Measurements from ENCODE around the gene ERVFRD-1. TPM values are rescaled to one million over a fixed set of nuclear protein-coding genes. Genes with fewer than 3 reads are reported as not detected.

The ERVFRD-1 gene
- total RNA-seq, 1 donor from 2014 or later = not detected

GRCh38 chr6:11113038-11113437 lies 1.5 kb upstream of the ERVFRD-1 start:
- H3K4me3 Mint-ChIP-seq (ENCODE audit: unreplicated experiment) = no peak overlapping the region
- no peak overlapping the region for H3K27ac Mint-ChIP-seq (ENCODE audit: unreplicated experiment)
- TF ChIP-seq CTCF (IDR thresholded peaks at IDR 0.05) = no peak
- DNase-seq (ENCODE audit: extremely low spot score, unreplicated experiment) = no peak
- H3K9me3 Mint-ChIP-seq (ENCODE audit: unreplicated experiment) = no peaks in the 10 kb centered on the region
- no peaks in the 10 kb centered on the region for H3K27me3 Mint-ChIP-seq (ENCODE audit: unreplicated experiment)
- no peaks in the 10 kb centered on the region for H3K36me3 Mint-ChIP-seq (ENCODE audit: unreplicated experiment)
- H3K4me1 Mint-ChIP-seq (ENCODE audit: unreplicated experiment) = peaks cover 34% of the 10 kb centered on the region

- no peak overlapping the region for H3K4me3 Mint-ChIP-seq (ENCODE audit: unreplicated experiment)
- H3K4me1 Mint-ChIP-seq (ENCODE audit: unreplicated experiment) = peaks cover 34% of the 10 kb centered on the region
- TF ChIP-seq CTCF (IDR thresholded peaks at IDR 0.05) = no peak
- H3K27me3 Mint-ChIP-seq (ENCODE audit: unreplicated experiment) = no peaks in the 10 kb centered on the region
- H3K9me3 Mint-ChIP-seq (ENCODE audit: unreplicated experiment) = no peaks in the 10 kb centered on the region
- H3K27ac Mint-ChIP-seq (ENCODE audit: unreplicated experiment) = no peak overlapping the region
- H3K36me3 Mint-ChIP-seq (ENCODE audit: unreplicated experiment) = no peaks in the 10 kb centered on the region
- peak; percentile 46 for DNase-seq (ENCODE audit: extremely low spot score, unreplicated experiment)
Measured at GRCh38 chr6:11111769-11112437, 378 bp upstream of the ERVFRD-1 start.

GRCh38 chr6:11108726-11109125 lies 2.8 kb downstream of the ERVFRD-1 start:
- H3K27me3 Mint-ChIP-seq (ENCODE audit: unreplicated experiment) = no peaks in the 10 kb centered on the region
- no peak overlapping the region for H3K4me3 Mint-ChIP-seq (ENCODE audit: unreplicated experiment)
- TF ChIP-seq CTCF (IDR thresholded peaks at IDR 0.05) = no peak

GRCh38 chr6:11103065-11103464 lies 8.5 kb downstream of the ERVFRD-1 start:
- H3K27ac Mint-ChIP-seq (ENCODE audit: unreplicated experiment) = no peak overlapping the region
- no peak for DNase-seq (ENCODE audit: extremely low spot score, unreplicated experiment)
- peaks cover 16% of the 10 kb centered on the region for H3K36me3 Mint-ChIP-seq (ENCODE audit: unreplicated experiment)
- TF ChIP-seq CTCF (IDR thresholded peaks at IDR 0.05) = no peak
- H3K4me1 Mint-ChIP-seq (ENCODE audit: unreplicated experiment) = peaks cover 4% of the 10 kb centered on the region
- H3K4me3 Mint-ChIP-seq (ENCODE audit: unreplicated experiment) = no peak overlapping the region
- H3K9me3 Mint-ChIP-seq (ENCODE audit: unreplicated experiment) = peaks cover 9% of the 10 kb centered on the region
- H3K27me3 Mint-ChIP-seq (ENCODE audit: unreplicated experiment) = no peaks in the 10 kb centered on the region

More at GRCh38 chr6:11108726-11109125, 2.8 kb downstream of the ERVFRD-1 start:
- no peaks in the 10 kb centered on the region for H3K9me3 Mint-ChIP-seq (ENCODE audit: unreplicated experiment)
- H3K27ac Mint-ChIP-seq (ENCODE audit: unreplicated experiment) = no peak overlapping the region
- peaks cover 22% of the 10 kb centered on the region for H3K4me1 Mint-ChIP-seq (ENCODE audit: unreplicated experiment)
- H3K36me3 Mint-ChIP-seq (ENCODE audit: unreplicated experiment) = no peaks in the 10 kb centered on the region
- DNase-seq (ENCODE audit: extremely low spot score, unreplicated experiment) = no peak

- TF ChIP-seq CTCF (IDR thresholded peaks at IDR 0.05) = no peak
- Mint-ChIP-seq H3K36me3 (ENCODE audit: unreplicated experiment) (peaks cover 16% of the 10 kb centered on the region), H3K4me1 (ENCODE audit: unreplicated experiment) (peaks cover 4% of the 10 kb centered on the region), H3K27ac (ENCODE audit: unreplicated experiment) (no peak overlapping the region), H3K27me3 (ENCODE audit: unreplicated experiment) (no peaks in the 10 kb centered on the region), H3K4me3 (ENCODE audit: unreplicated experiment) (no peak overlapping the region), H3K9me3 (ENCODE audit: unreplicated experiment) (peaks cover 9% of the 10 kb centered on the region)
- no peak for DNase-seq (ENCODE audit: extremely low spot score, unreplicated experiment)
Measured at GRCh38 chr6:11101417-11101816, 10.1 kb downstream of the ERVFRD-1 start.

Measured in osteocyte (in vitro differentiated cells).